ENCODE results near the gene MYMX.
"Not testable (repeated sequence)": the region's sequence is repeated elsewhere in the genome, so short reads cannot be mapped to it uniquely, and the experiment has no call there.

Gene MYMX

DNA sequence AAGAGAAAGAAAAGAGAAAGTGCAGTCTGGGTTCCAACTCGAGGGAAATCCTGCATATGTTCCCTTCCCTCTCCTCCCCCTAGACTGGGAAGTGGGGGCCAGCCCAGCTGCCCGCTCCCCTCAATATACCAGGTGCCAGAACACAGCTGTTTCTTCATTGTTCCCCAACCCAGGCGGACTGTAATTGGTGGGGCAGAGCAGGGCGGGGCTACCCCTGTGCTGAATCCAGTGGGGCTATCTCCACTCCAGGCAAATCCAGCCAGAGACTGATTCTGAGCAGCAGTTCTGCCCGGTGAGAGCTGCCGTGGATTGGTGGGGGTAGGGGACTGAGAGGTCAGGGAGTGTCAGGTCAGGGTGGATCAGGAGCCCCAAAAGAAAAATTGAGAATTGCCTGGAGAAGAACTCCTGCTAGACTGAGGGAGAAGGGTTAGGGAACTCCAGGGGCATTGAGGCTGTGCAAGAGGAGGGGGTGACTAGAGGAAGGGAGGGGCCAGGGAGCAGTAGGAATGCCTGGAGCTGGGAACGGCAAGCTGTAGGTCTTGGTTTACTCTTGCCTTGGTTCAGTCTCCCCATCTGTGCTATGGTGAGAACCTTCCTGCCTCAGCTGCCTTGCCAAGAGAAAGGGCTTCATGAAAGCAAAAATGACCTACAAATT, at the start of gene MYMX:
MYMX (plus strand) TSS at position 250 of the 655 bp plus-strand sequence. CDS start 546 bp downstream, outside the sequence.
- DNase-seq (ENCODE audit: low read depth), result no peak

- no peak for DNase-seq (ENCODE audit: low read depth)
These were observed 49.2 kb upstream of the MYMX start for GRCh38 chr6:44167567-44167966.

DNA sequence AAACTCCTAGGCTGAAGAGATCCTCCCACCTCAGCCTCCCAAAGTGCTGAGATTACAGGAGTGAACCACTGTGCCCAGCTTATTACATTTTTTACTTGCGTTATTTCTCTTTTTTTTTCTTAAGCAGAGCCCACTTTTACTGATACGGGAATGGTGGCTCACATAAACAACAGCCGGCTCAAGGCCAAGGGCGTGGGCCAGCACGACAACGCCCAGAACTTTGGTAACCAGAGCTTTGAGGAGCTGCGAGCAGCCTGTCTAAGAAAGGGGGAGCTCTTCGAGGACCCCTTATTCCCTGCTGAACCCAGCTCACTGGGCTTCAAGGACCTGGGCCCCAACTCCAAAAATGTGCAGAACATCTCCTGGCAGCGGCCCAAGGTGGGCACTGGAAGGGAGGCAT, 47.6 kb upstream of the MYMX start:
- no peak for DNase-seq (ENCODE audit: low read depth)

DNA sequence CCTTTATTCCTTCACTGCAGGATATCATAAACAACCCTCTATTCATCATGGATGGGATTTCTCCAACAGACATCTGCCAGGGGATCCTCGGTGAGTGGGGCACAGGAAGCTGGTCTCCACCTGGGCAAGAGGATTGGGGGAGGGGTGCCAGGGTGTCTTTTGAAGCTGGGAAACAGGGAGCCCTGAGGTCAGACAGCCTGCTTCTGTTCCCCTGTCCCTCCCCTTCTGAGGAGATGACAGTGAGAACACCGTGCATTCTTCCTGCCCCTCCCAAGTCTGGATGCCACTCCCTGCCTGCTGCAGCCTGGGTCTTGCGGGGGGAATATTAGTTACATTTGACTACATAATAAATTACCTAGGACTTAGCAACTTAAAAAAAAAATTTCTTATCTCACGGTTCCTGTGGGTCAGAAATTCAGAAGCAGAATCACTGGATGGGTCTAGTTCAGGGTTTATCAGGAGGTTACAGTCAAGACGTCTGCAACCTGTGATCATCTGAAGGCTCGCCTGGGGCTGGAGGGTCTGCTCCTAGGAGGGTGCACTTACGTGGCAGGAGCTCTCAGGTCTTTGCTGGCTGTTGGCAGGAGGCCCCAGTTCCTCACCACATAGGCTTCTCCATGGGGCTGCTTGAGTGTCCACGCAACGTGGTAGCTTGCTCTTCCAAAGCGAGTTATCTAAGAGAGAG, 46.7 kb upstream of the MYMX start:
- no peak for DNase-seq (ENCODE audit: low read depth)

DNA sequence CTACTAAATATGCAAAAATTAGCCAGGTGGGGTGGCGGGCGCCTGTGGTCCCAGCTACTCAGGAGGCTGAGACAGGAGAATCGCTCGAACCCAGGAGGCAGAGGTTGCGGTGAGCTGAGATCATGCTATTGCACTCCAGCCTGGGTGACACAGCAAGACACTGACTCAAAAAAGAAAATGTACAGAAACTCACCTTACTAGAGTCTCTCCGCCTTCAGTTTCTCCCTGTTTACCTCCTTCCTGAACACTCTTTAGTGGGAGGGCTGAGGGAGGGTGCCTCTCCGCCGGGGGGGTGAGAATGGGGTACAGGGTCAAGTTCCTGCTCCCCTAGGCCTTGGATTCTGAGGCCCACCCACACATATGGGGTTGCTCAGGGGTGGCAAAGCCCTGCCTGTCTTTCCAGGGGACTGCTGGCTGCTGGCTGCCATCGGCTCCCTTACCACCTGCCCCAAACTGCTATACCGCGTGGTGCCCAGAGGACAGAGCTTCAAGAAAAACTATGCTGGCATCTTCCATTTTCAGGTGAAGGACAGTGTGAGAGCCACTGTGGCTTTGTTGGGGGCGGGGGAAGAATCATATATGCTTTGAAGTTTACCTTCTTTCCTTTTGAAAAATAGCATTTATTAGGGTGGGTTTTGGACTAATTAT, 44.7 kb upstream of the MYMX start:
- DNase-seq (ENCODE audit: low read depth), result no peak

GRCh38 chr6:44172731-44173500, 43.8 kb upstream of the MYMX start:
- peak; percentile 41 for DNase-seq (ENCODE audit: low read depth)

GRCh38 chr6:44176130-44176761, 40.5 kb upstream of the MYMX start:
- DNase-seq (ENCODE audit: low read depth), result no peak

GRCh38 chr6:44176762-44177509, 39.8 kb upstream of the MYMX start:
- peak; percentile 10 for DNase-seq (ENCODE audit: low read depth)

GRCh38 chr6:44177691-44178423, 38.9 kb upstream of the MYMX start:
- DNase-seq (ENCODE audit: low read depth), result no peak

GRCh38 chr6:44178424-44179071, 38.2 kb upstream of the MYMX start:
- DNase-seq (ENCODE audit: low read depth), result no peak

GRCh38 chr6:44179072-44179536, 37.6 kb upstream of the MYMX start:
- no peak for DNase-seq (ENCODE audit: low read depth)

- DNase-seq (ENCODE audit: low read depth), result no peak
These were observed 37.1 kb upstream of the MYMX start for GRCh38 chr6:44179648-44180047.

- no peak for DNase-seq (ENCODE audit: low read depth)
These were observed 36.3 kb upstream of the MYMX start for GRCh38 chr6:44180406-44180805.

DNA sequence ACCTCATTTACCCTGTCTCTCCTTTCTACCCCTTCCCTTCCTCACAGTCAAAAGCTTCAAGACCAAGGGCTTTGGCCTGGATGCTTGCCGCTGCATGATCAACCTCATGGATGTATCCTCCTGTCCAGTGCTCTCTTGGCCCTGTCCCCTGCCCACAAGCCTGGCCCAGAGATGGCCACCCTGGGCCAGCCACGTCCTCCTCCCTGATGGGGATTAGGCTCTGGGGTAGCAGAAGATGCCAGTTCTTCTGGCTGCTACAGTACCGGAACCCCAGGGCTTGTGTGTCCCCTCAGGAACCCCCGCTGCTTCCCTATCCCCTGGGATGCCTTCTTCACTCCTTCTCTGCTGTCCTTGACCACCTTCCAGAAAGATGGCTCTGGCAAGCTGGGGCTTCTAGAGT, 35.8 kb upstream of the MYMX start:
- DNase-seq (ENCODE audit: low read depth), result no peak

GRCh38 chr6:44181784-44182183, 34.9 kb upstream of the MYMX start:
- not testable (repeated sequence) for DNase-seq (ENCODE audit: low read depth)

- no peak for DNase-seq (ENCODE audit: low read depth)
These were observed 33.8 kb upstream of the MYMX start for GRCh38 chr6:44182911-44183390.

DNA sequence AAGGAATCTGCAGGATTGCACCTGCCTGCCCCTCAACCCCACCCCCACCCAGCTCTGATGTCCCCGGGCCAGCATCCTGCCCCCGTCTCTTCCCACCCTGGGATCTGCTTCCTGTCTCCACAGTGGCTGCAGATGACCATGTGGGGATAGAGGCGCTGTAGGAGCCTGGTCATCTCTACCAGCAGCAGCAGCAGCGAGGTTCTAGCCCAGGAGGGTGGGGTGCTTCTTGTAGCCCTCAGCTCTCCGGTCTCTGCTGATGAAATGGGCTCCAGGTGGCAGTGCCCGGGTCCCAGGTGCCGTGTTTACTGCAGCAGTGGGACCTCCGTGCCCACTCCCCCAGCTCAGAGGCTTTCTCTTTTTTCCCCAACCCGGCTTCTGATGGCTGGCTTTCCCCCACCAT, 32.9 kb upstream of the MYMX start:
- DNase-seq (ENCODE audit: low read depth), result no peak

GRCh38 chr6:44185356-44185755, 31.4 kb upstream of the MYMX start:
- DNase-seq (ENCODE audit: low read depth), result not testable (repeated sequence)

- DNase-seq (ENCODE audit: low read depth), result no peak
These were observed 30.6 kb upstream of the MYMX start for GRCh38 chr6:44185953-44186634.

Measured in stimulated activated CD8-positive, alpha-beta memory T cell treated with anti-CD3 and anti-CD28 coated beads, Interleukin-12 subunit alpha, Interleukin-12 subunit beta, amount 100 ng/mL, for 4 hours (primary cell).